ENCODE measurements around the gene SOX13.

DNA sequence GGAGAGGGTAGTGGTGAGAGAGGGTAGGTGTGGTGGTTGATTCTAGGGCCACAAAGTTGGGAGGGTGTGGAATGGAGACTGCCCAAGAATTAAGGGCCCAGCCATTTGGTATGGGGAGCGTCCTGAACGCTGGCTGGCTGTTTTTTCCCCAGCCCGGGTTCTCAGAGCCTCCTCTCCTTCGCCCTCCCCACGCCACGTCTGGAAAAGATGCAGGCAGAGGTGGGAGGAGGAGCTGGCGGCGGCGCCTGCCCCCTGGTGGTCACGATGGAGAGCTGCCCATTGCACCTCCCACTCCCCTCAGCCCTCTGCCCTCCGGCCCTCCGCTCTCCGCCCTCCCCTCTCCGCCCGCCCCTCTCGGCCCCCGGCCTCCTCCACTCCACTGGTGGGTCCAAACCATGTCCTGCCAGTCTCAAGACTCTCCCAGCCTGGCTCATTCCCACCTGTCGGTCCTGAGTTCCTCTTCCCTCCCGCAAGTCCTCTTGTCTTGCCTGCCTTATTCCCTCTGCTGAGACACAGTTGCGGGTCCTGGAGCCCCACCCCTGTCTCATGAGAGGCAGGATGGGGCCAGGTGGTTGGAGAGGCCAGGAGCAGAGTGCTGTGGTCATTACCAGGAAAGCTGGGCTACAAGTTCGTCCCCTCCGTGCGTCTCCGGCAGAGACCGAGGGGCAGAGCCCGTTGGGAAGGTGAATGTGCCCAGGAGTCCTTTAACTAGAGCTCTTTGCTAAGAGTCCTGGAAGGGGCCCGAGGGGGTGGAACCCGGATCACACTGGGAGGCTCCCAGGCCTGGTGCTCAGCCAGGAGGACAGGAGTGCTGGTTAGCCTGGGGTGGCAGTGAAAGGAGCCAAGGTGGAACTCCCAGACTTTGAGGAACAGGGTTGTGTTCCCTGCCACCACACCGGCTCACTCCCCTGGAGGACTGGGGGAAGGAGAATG, 56.3 kb downstream of the SOX13 start:
- TF ChIP-seq, protein P1, sequence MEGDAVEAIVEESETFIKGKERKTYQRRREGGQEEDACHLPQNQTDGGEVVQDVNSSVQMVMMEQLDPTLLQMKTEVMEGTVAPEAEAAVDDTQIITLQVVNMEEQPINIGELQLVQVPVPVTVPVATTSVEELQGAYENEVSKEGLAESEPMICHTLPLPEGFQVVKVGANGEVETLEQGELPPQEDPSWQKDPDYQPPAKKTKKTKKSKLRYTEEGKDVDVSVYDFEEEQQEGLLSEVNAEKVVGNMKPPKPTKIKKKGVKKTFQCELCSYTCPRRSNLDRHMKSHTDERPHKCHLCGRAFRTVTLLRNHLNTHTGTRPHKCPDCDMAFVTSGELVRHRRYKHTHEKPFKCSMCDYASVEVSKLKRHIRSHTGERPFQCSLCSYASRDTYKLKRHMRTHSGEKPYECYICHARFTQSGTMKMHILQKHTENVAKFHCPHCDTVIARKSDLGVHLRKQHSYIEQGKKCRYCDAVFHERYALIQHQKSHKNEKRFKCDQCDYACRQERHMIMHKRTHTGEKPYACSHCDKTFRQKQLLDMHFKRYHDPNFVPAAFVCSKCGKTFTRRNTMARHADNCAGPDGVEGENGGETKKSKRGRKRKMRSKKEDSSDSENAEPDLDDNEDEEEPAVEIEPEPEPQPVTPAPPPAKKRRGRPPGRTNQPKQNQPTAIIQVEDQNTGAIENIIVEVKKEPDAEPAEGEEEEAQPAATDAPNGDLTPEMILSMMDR (conservative IDR thresholded peaks at IDR 0.05 in 1 of 2, IDR thresholded peaks at IDR 0.05 in 1 of 2; ENCODE audit: extremely low read depth in 1 of 2, insufficient read depth in 1 of 2, low read depth in 1 of 2, low read length in 2 of 2) = peak; percentile 66 to 87
- TF ChIP-seq EZH2 (IDR thresholded peaks at IDR 0.05; ENCODE audit: borderline replicate concordance, low read length) = no peak
